Endothelial cell of umbilical vein (primary cell): ENCODE measurements around the gene ABHD14A. TPM values are rescaled to one million over a fixed set of nuclear protein-coding genes. Genes with fewer than 3 reads are reported as not detected.

ENCODE experiments used
- BruUV-seq: library from RNA; stranded (reverse); fragments of 400-500 nt; replicated peaks from 2 replicates; lab custom pipeline; 2021; lab: Mats Ljungman, UMichigan
- CTCF ChIA-PET: fragments of 300-600, 350-600 bp; sonication (Branson Sonifier 250); formaldehyde crosslinking; loops from one replicate; lab custom pipeline; 2021; ENCODE audit warnings: antibody characterized with exemption, inconsistent platforms; lab: Charles Lee
- POLR2A ChIA-PET: fragments of 300-600, 350-600 bp; sonication (Branson Sonifier 250); formaldehyde crosslinking; loops from one replicate; lab custom pipeline; 2021; ENCODE audit warnings: antibody characterized with exemption, inconsistent platforms; lab: Charles Lee
- DNase-seq: peaks from one replicate; pipeline ENCODE4 v3.0.0-alpha.2; 2011; ENCODE audit warnings: low read depth, low spot score
- FAIRE-seq: peaks from 2 replicates; lab custom pipeline; 2011; peaks lifted over from hg19 to GRCh38; lab: Jason Lieb, UNC
- H2AFZ ChIP-seq: 2 replicates; pipeline ENCODE4 v1.6.0; 2012; ENCODE audit warnings: low read depth, low read length, control low read depth, inconsistent platforms
- H3K27ac ChIP-seq: 2 replicates; pipeline ENCODE4 v1.5.1; 2011; ENCODE audit warnings: low read depth, mild to moderate bottlenecking, control low read depth, low read length, moderate library complexity; ENCODE audit not compliant: insufficient read depth
- H3K27me3 ChIP-seq, 2 experiments: 2 replicates each; pipeline versions ENCODE4 v1.6.0 to v1.6.1; 2011; ENCODE audit warnings: low read length in 2 of 2, mixed read lengths in 1 of 2; ENCODE audit not compliant: control insufficient read depth in 2 of 2, insufficient read depth in 2 of 2
- H3K36me3 ChIP-seq, 2 experiments: 2 replicates in 1 of 2; 3 replicates in 1 of 2; pipeline ENCODE4 v1.5.1; 2011; ENCODE audit warnings: low read length in 2 of 2, mild to moderate bottlenecking in 1 of 2, moderate library complexity in 1 of 2; ENCODE audit not compliant: control insufficient read depth in 2 of 2, insufficient read depth in 2 of 2; ENCODE audit errors: extremely low read depth in 1 of 2
- H3K4me1 ChIP-seq: 3 replicates; pipeline ENCODE4 v1.5.1; 2011; ENCODE audit warnings: mild to moderate bottlenecking, low read length; ENCODE audit not compliant: control insufficient read depth, insufficient read depth; ENCODE audit errors: extremely low read depth
- H3K4me2 ChIP-seq: 2 replicates; pipeline ENCODE4 v1.6.1; 2011; ENCODE audit warnings: low read length, control low read depth, mixed read lengths; ENCODE audit not compliant: insufficient read depth
- H3K4me3 ChIP-seq, 3 experiments: fragments of 200-600 bp in 1 of 3; sonication (generic), shearing (Covaris generic) in 1 of 3; replicated peaks in 1 of 3; 2 replicates each; pipeline ENCODE4 v1.5.1; 2011 to 2016; ENCODE audit warnings: control low read depth in 3 of 3, low read length in 3 of 3, mild to moderate bottlenecking in 2 of 3, inconsistent platforms in 1 of 3, low read depth in 1 of 3, moderate library complexity in 1 of 3; ENCODE audit not compliant: insufficient read depth in 1 of 3
- H3K79me2 ChIP-seq: 2 replicates; pipeline ENCODE4 v1.6.0; 2012; ENCODE audit warnings: low read length, inconsistent platforms; ENCODE audit not compliant: control insufficient read depth, insufficient read depth
- H3K9ac ChIP-seq: replicated peaks from 2 replicates; pipeline ENCODE3; 2011; ENCODE audit warnings: low read length, control low read depth; ENCODE audit not compliant: insufficient read depth; ENCODE audit errors: extremely low read depth
- H3K9me1 ChIP-seq: replicated peaks from 3 replicates; pipeline ENCODE4 v1.6.0; 2011; ENCODE audit warnings: mild to moderate bottlenecking, low read length; ENCODE audit not compliant: control insufficient read depth, insufficient read depth; ENCODE audit errors: extremely low read depth
- H3K9me3 ChIP-seq: replicated peaks from 2 replicates; pipeline ENCODE4 v1.5.1; 2012; ENCODE audit warnings: low read length, inconsistent platforms; ENCODE audit not compliant: control insufficient read depth, insufficient read depth
- H4K20me1 ChIP-seq: replicated peaks from 2 replicates; pipeline ENCODE3; 2011; ENCODE audit warnings: mild to moderate bottlenecking, low read length; ENCODE audit not compliant: control insufficient read depth, insufficient read depth; ENCODE audit errors: extremely low read depth
- EZH2 ChIP-seq: IDR thresholded peaks from 2 replicates; pipeline ENCODE4 v1.6.1; 2012; ENCODE audit warnings: borderline replicate concordance, low read depth, mild to moderate bottlenecking, moderate library complexity, low read length, inconsistent platforms; ENCODE audit not compliant: severe bottlenecking
- FOS ChIP-seq: IDR thresholded peaks from 2 replicates; pipeline ENCODE4 v1.6.1; 2011; ENCODE audit warnings: mild to moderate bottlenecking, low read length, moderate library complexity, borderline replicate concordance; ENCODE audit not compliant: insufficient read depth
- GATA2 ChIP-seq: IDR thresholded peaks from 2 replicates; pipeline ENCODE4 v1.7.0; 2011; ENCODE audit warnings: low read depth, mild to moderate bottlenecking, moderate library complexity, mixed read lengths, low read length; ENCODE audit not compliant: insufficient read length, insufficient read depth
- JUN ChIP-seq: IDR thresholded peaks from 2 replicates; pipeline ENCODE4 v1.6.1; 2011; ENCODE audit warnings: borderline replicate concordance, low read depth; ENCODE audit not compliant: insufficient read length, insufficient read depth
- MYC ChIP-seq: IDR thresholded peaks from one replicate; pipeline ENCODE4 v1.6.1; 2011; ENCODE audit warnings: mild to moderate bottlenecking, low read depth, low read length
- POLR2A ChIP-seq: IDR thresholded peaks from 2 replicates; pipeline ENCODE4 v1.6.1; 2012; ENCODE audit warnings: low read depth, mild to moderate bottlenecking, control low read depth, low read length
- POLR2AphosphoS5 ChIP-seq: IDR thresholded peaks from 2 replicates; pipeline ENCODE4 v1.6.1; 2012; ENCODE audit warnings: low read depth, mild to moderate bottlenecking, control low read depth, low read length, moderate library complexity; ENCODE audit not compliant: insufficient read depth
- dilution Hi-C: fragments of 300-500 bp; cut with MboI; formaldehyde crosslinking; loops from one replicate; pipeline ENCODE4 v1.15.0; 2019; ENCODE audit warnings: low sequenced_read_pairs; ENCODE audit not compliant: extremely low pct_ligation_motif_present
- intact Hi-C: fragments of 100-400 bp; cut with micrococcal nuclease; formaldehyde crosslinking; loops from one replicate; pipeline ENCODE4 v1.10.0; 2022
- polyA plus RNA-seq, 4 experiments: library from polyadenylated mRNA; depleted of rRNA in 3 of 4; stranded (reverse) in 3 of 4; unstranded in 1 of 4; fragments of >200 nt; gene quantifications; 2 replicates each; pipeline versions ENCODE4 v1.2.1 to v1.2.3, GENCODE V29; 2011 to 2012; ENCODE audit warnings: missing spikeins in 1 of 4
- total RNA-seq: library from RNA; stranded (reverse); gene quantifications from 2 replicates; pipeline ENCODE4 v1.2.3, GENCODE V29; 2021
- TF ChIP-seq, protein P1 (sequence below): IDR thresholded peaks from 2 replicates; pipeline ENCODE4 v1.6.1; 2011; ENCODE audit not compliant: insufficient read depth, insufficient read length
- TF ChIP-seq, protein P2 (sequence below), 2 donors: IDR thresholded peaks; 1 replicate in 1 of 2; 2 replicates in 1 of 2; pipeline ENCODE4 v1.5.1; 2011; ENCODE audit warnings: low read length in 2 of 2, mild to moderate bottlenecking in 2 of 2, moderate library complexity in 2 of 2, control low read depth in 1 of 2, inconsistent platforms in 1 of 2, low read depth in 1 of 2; ENCODE audit not compliant: insufficient read depth in 1 of 2; ENCODE audit errors: extremely low read depth in 1 of 2

ABHD14A gene
- total and polyA plus RNA-seq, 2 donors (not counting 3 experiments of a cell fraction or from before 2014, with no cell fraction given), result 6.6 to 23.7 TPM

DNA sequence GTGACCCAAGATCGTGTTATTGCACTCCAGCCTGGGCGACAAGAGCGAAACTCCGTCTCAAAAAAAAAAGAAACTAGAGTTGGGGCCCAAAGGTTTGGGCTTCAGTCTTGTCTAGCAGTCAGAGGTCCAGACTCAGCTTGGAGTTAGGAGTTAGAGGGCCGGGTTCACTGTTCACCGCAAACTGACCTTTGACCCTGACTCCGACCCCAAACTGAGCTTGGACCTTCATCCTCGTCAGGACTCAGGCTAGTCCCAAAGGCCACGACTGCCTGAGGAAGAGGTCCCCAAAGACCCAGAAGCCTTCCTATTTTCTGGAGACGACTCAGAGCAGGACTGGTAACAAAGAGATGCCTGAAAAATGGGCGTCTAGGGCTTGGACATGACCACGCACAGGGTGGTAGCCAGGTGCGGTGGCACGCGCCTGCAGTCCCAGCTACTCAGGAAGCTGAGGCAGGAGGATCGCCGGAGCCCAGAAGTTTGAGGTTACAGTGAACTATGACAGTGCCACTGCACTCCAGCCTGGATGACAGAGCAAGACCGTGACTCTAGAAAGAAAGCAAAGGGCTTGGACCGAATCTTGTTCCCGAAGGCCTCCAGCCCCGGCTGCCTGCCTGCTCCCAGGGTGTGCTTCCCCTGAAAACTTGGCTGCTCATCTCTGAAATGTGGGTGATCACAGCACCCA, 43.6 kb downstream of the ABHD14A start:
- no peak for TF ChIP-seq GATA2
- TF ChIP-seq POLR2A, result no peak
- no peak for TF ChIP-seq EZH2
- no peak for TF ChIP-seq MYC
- TF ChIP-seq POLR2AphosphoS5, result no peak
- no peak for TF ChIP-seq FOS
- TF ChIP-seq, protein P1, sequence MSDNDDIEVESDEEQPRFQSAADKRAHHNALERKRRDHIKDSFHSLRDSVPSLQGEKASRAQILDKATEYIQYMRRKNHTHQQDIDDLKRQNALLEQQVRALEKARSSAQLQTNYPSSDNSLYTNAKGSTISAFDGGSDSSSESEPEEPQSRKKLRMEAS, result no peak
- TF ChIP-seq, protein P2, sequence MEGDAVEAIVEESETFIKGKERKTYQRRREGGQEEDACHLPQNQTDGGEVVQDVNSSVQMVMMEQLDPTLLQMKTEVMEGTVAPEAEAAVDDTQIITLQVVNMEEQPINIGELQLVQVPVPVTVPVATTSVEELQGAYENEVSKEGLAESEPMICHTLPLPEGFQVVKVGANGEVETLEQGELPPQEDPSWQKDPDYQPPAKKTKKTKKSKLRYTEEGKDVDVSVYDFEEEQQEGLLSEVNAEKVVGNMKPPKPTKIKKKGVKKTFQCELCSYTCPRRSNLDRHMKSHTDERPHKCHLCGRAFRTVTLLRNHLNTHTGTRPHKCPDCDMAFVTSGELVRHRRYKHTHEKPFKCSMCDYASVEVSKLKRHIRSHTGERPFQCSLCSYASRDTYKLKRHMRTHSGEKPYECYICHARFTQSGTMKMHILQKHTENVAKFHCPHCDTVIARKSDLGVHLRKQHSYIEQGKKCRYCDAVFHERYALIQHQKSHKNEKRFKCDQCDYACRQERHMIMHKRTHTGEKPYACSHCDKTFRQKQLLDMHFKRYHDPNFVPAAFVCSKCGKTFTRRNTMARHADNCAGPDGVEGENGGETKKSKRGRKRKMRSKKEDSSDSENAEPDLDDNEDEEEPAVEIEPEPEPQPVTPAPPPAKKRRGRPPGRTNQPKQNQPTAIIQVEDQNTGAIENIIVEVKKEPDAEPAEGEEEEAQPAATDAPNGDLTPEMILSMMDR (IDR thresholded peaks at IDR 0.05; ENCODE audit: extremely low read depth in 1 of 2, insufficient read depth in 1 of 2, low read depth in 1 of 2, low read length in 2 of 2), result no peak
- no peak for TF ChIP-seq JUN
- POLR2A ChIA-PET, result no interaction called here
- Histone ChIP-seq H3K79me2 (no peaks in the 10 kb centered on the region), H3K36me3 (no peaks in the 10 kb centered on the region), H2AFZ (no peak overlapping the region), H3K9me3 (no peaks in the 10 kb centered on the region), H3K27me3 (no peaks in the 10 kb centered on the region), H3K4me1 (peaks cover 3% of the 10 kb centered on the region), H3K4me3 (no peak overlapping the region), H3K9ac (no peak overlapping the region), H3K27ac (no peak overlapping the region), H4K20me1 (no peaks in the 10 kb centered on the region), H3K9me1 (no peaks in the 10 kb centered on the region), H3K4me2 (no peak overlapping the region)
- FAIRE-seq (no peak), DNase-seq (no peak)
- dilution Hi-C loops (no loop called here), intact Hi-C loops (no loop called here)
- CTCF ChIA-PET, result no interaction called here
- no TSS peak for BruUV-seq
